ENCODE measurements around the gene ZNF335. TPM values are rescaled to one million over a fixed set of nuclear protein-coding genes. Genes with fewer than 3 reads are reported as not detected.

Gene ZNF335
- total RNA-seq, 6 donors from 2014 or later = 17.4 to 41.9 (median 23.0) TPM

- Histone ChIP-seq H3K4me3 (no peak overlapping the region), H3K4me1 (peaks cover 21 to 56% (median 45%) of the 10 kb centered on the region in 4 donors), H3K9me3 (no peaks in the 10 kb centered on the region), H3K27me3 (no peaks in the 10 kb centered on the region), H3K36me3 (no peaks in the 10 kb centered on the region), H3K27ac (peak overlapping the region; percentile 23 to 84 (median 58))
- WGBS, 2 donors = 43 to 62% methylated on average over 10 to 11 of the region's 11 CpGs
- no peak for TF ChIP-seq POLR2AphosphoS5 (IDR thresholded peaks at IDR 0.05)
- TF ChIP-seq, protein P1, sequence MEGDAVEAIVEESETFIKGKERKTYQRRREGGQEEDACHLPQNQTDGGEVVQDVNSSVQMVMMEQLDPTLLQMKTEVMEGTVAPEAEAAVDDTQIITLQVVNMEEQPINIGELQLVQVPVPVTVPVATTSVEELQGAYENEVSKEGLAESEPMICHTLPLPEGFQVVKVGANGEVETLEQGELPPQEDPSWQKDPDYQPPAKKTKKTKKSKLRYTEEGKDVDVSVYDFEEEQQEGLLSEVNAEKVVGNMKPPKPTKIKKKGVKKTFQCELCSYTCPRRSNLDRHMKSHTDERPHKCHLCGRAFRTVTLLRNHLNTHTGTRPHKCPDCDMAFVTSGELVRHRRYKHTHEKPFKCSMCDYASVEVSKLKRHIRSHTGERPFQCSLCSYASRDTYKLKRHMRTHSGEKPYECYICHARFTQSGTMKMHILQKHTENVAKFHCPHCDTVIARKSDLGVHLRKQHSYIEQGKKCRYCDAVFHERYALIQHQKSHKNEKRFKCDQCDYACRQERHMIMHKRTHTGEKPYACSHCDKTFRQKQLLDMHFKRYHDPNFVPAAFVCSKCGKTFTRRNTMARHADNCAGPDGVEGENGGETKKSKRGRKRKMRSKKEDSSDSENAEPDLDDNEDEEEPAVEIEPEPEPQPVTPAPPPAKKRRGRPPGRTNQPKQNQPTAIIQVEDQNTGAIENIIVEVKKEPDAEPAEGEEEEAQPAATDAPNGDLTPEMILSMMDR (IDR thresholded peaks at IDR 0.05) = no peak
- TF ChIP-seq POLR2A (IDR thresholded peaks at IDR 0.05) = no peak
- TF ChIP-seq EP300 (IDR thresholded peaks at IDR 0.05) = no peak
- ATAC-seq (ENCODE audit: low FRiP score in 2 of 2) (peak; percentile 20 to 55), DNase-seq (no peak)
Observed at GRCh38 chr20:45919542-45920399, 52.2 kb downstream of the ZNF335 start.

GRCh38 chr20:45918779-45919537 is 53.0 kb downstream of the ZNF335 start:
- H3K36me3 ChIP-seq = no peaks in the 10 kb centered on the region
- TF ChIP-seq EP300 (IDR thresholded peaks at IDR 0.05) (no peak), POLR2A (IDR thresholded peaks at IDR 0.05) (no peak), POLR2AphosphoS5 (IDR thresholded peaks at IDR 0.05) (no peak)
- TF ChIP-seq, protein P1 (IDR thresholded peaks at IDR 0.05) = no peak
- H3K27me3 ChIP-seq = no peaks in the 10 kb centered on the region
- H3K9me3 ChIP-seq = no peaks in the 10 kb centered on the region
- WGBS, 2 donors = 90% methylated on average over 12 of the region's 12 CpGs
- H3K4me3 ChIP-seq = no peak overlapping the region
- peaks cover 19 to 53% (median 39%) of the 10 kb centered on the region in 4 donors for H3K4me1 ChIP-seq
- ATAC-seq (ENCODE audit: low FRiP score in 2 of 2) = peak in 1 of 2 donors; percentile 38
- peak overlapping the region; percentile 49 to 84 (median 65) for H3K27ac ChIP-seq
- DNase-seq = no peak

DNA sequence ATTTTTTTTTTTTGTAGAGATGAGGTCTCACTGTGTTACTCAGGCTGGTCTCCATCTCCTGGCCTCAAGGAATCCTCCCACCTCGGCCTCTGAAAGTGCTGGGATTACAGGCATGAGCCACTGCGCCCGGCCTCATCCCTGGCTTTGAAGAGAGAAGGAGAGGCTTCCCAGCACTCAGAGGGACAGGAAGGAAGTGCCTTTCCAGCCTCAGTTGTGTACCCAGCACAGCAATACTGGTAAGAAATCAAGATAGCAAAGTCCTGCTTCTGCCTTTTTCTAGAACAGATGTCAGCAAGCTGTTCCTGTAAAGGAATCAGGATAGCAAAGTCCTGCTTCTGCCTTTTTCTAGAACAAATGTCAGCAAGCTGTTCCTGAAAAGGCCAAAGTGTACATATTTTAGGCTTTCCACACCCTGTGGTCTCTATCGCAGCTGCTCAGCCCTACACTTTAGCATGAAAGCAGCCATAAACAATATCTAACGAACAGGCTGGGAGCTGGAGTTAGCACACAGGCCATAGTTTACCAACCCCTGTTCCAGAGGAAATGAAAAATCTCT is 53.7 kb downstream of the ZNF335 start:
- Histone ChIP-seq H3K4me1 (peaks cover 16 to 48% (median 36%) of the 10 kb centered on the region in 4 donors), H3K9me3 (no peaks in the 10 kb centered on the region), H3K36me3 (no peaks in the 10 kb centered on the region), H3K27me3 (no peaks in the 10 kb centered on the region), H3K27ac (peak overlapping the region; percentile 49 to 84 (median 65)), H3K4me3 (no peak overlapping the region)
- ATAC-seq (ENCODE audit: low FRiP score in 2 of 2) (peak in 1 of 2 donors; percentile 52), DNase-seq (no peak)
- TF ChIP-seq, protein P1 (IDR thresholded peaks at IDR 0.05) = no peak
- TF ChIP-seq POLR2AphosphoS5 (IDR thresholded peaks at IDR 0.05) = peak in 1 of 2 donors; percentile 67
- TF ChIP-seq POLR2A (IDR thresholded peaks at IDR 0.05) = peak in 1 of 4 donors; percentile 26
- no peak for TF ChIP-seq EP300 (IDR thresholded peaks at IDR 0.05)
- 64 to 70% methylated on average over 5 of the region's 5 CpGs for WGBS, 2 donors

DNA sequence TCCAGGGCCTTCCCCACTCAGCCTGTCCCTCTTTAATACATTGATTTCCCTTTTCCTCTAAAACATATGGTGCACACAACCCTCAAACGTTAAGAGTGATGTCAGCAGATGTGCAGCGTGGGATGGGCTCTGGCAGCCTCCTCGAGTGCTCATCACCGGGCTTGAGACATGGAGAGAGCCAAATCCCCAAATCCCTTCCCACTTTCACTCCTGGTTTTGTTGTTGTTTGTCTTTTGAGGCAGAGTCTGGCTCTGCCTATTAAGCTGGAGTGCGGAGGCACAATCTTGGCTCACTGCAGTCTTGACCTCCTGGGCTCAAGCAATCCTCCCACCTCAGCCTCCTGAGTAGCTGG is 54.2 kb downstream of the ZNF335 start:
- TF ChIP-seq EP300 (IDR thresholded peaks at IDR 0.05) = no peak
- TF ChIP-seq POLR2A (IDR thresholded peaks at IDR 0.05) = no peak
- TF ChIP-seq POLR2AphosphoS5 (IDR thresholded peaks at IDR 0.05) = no peak
- TF ChIP-seq, protein P1 (IDR thresholded peaks at IDR 0.05) = no peak
- WGBS, 2 donors = 50 to 72% methylated on average over 5 of the region's 5 CpGs
- Histone ChIP-seq H3K27ac (peak overlapping the region; percentile 49 to 84 (median 65)), H3K4me1 (peaks cover 16 to 51% (median 37%) of the 10 kb centered on the region in 4 donors), H3K9me3 (no peaks in the 10 kb centered on the region), H3K4me3 (no peak overlapping the region), H3K36me3 (no peaks in the 10 kb centered on the region), H3K27me3 (no peaks in the 10 kb centered on the region)
- DNase-seq = no peak
- ATAC-seq (ENCODE audit: low FRiP score in 2 of 2) = peak in 1 of 2 donors; percentile 66
